Measurements from ENCODE around the gene DUOX2.
"Not testable (repeated sequence)": the region's sequence is repeated elsewhere in the genome, so short reads cannot be mapped to it uniquely, and the experiment has no call there.

Gene DUOX2

GRCh38 chr15:45062301-45062700 is 51.7 kb downstream of the DUOX2 start:
- DNase-seq, result not testable (repeated sequence)

- DNase-seq, result not testable (repeated sequence)
Measured at GRCh38 chr15:45058690-45059675, 55.0 kb downstream of the DUOX2 start.

- not testable (repeated sequence) for DNase-seq
Measured at GRCh38 chr15:45052676-45053075, 61.3 kb downstream of the DUOX2 start.

GRCh38 chr15:45050587-45050986 is 63.4 kb downstream of the DUOX2 start:
- no peak for DNase-seq

- no peak for DNase-seq
Measured at GRCh38 chr15:45048794-45049631, 65.0 kb downstream of the DUOX2 start.

GRCh38 chr15:45048449-45048793 is 65.6 kb downstream of the DUOX2 start:
- DNase-seq, result not testable (repeated sequence)

GRCh38 chr15:45044270-45044669 is 69.7 kb downstream of the DUOX2 start:
- DNase-seq, result not testable (repeated sequence)

- not testable (repeated sequence) for DNase-seq
Measured at GRCh38 chr15:45042859-45043258, 71.1 kb downstream of the DUOX2 start.
